Ovary (tissue), 9 donors: ENCODE data around the gene LRMDA. TPM values are rescaled to one million over a fixed set of nuclear protein-coding genes. Genes with fewer than 3 reads are reported as not detected.

Experiments
- DNase-seq, 5 donors: peaks; one replicate each; pipeline ENCODE4 v3.0.0-alpha.2; 2019 to 2020
- H3K27ac ChIP-seq, 2 donors: fragments of 200-600 bp; one replicate each; pipeline versions ENCODE4 v1.5.1 to v1.8.0; 2019 to 2022
- H3K27me3 ChIP-seq: fragments of 200-600 bp; one replicate; pipeline ENCODE4 v1.8.0; 2022
- H3K36me3 ChIP-seq: fragments of 200-600 bp; sonication (generic); one replicate; pipeline ENCODE4 v1.5.1; 2019
- H3K4me1 ChIP-seq: one replicate; pipeline ENCODE4 v1.8.1; 2013; ENCODE audit warnings: mild to moderate bottlenecking, moderate library complexity; ENCODE audit not compliant: insufficient read depth
- H3K4me3 ChIP-seq: fragments of 200-600 bp; sonication (generic); one replicate; pipeline ENCODE4 v1.5.1; 2017
- H3K9me3 ChIP-seq, 2 donors: fragments of 200-600 bp in 1 of 2; sonication (generic) in 1 of 2; one replicate each; pipeline versions ENCODE4 v1.5.1 to v1.8.1; 2013 to 2019; ENCODE audit warnings: mild to moderate bottlenecking in 1 of 2, moderate library complexity in 1 of 2
- CTCF ChIP-seq, 3 donors: fragments of 450-650 bp in 2 of 3; fragments of 200-600 bp in 1 of 3; IDR thresholded peaks; one replicate each; pipeline versions ENCODE4 v1.5.1 to v1.8.0; 2016 to 2022; ENCODE audit warnings: antibody characterized with exemption in 3 of 3, mild to moderate bottlenecking in 1 of 3
- EP300 ChIP-seq: sonication (generic); formaldehyde crosslinking; IDR thresholded peaks from one replicate; pipeline ENCODE4 v1.6.1; 2017; ENCODE audit warnings: antibody characterized with exemption
- POLR2A ChIP-seq: fragments of 450-650 bp; IDR thresholded peaks from one replicate; pipeline ENCODE4 v1.6.1; 2017; ENCODE audit warnings: antibody characterized with exemption, mild to moderate bottlenecking, moderate library complexity
- WGBS, 3 donors: extraction: QIAGEN DNeasy Blood & Tissue Kit in 1 of 3; methylation state at CpG; one replicate each; pipeline versions ENCODE4 v1.1.5 to v1.1.7; 2013 to 2017; 5-methylcytosine and 5-hydroxymethylcytosine counted together
- intact Hi-C, 4 donors: fragments of 100-400 bp; cut with DNase I; formaldehyde crosslinking; loops; one replicate each; pipeline versions ENCODE4 v1.11.0 to v1.15.1; 2022 to 2023
- polyA plus RNA-seq, 2 donors: library from polyadenylated mRNA; stranded (reverse); fragments of 200-250 nt in 1 of 2; fragments of 350-450 nt in 1 of 2; fragmentation: Illumina TruSeq in 1 of 2; extraction: RNeasy Lipid Tissue Mini Kit (QIAGEN cat#74804) in 1 of 2; gene quantifications; one replicate each; pipeline ENCODE4 v1.2.3, GENCODE V29; 2013 to 2014
- total RNA-seq, 7 donors: library from RNA; depleted of rRNA in 2 of 7; stranded (reverse); fragments of >200 nt in 2 of 7; fragmentation: NEBNext Ultra II Directional in 3 of 7; extraction: Animal tissue kit (Norgen Biotek cat#: 25700) in 3 of 7; gene quantifications; one replicate each; pipeline versions ENCODE4 v1.1.0 to v1.2.4, GENCODE V29; 2016 to 2023
- donor health status: DM: no; HTN: no; CAD: no; lungs with moderate emphysema.
- donor health status: DM: no; HTN: no; CAD: no.
- donor health status: Bipolar disorder and iron deficiency.
- donor health status: DM: yes; HTN: yes; CAD: no.
- donor health status: DM: no; HTN: no; CAD: no.
- donor health status: DM: yes; HTN: yes; CAD: no.

The LRMDA gene
- total and polyA plus RNA-seq, 9 donors, result 14.8 to 30.7 (median 22.9) TPM

- Histone ChIP-seq H3K4me1 (peaks cover 16% of the 10 kb centered on the region), H3K27me3 (no peaks in the 10 kb centered on the region), H3K27ac (no peak overlapping the region), H3K9me3 (no peaks in the 10 kb centered on the region), H3K4me3 (no peak overlapping the region), H3K36me3 (no peaks in the 10 kb centered on the region)
- 91 to 94% (median 93%) methylated on average over 4 of the region's 4 CpGs for WGBS, 3 donors
- DNase-seq, result no peak
- TF ChIP-seq EP300 (no peak), POLR2A (no peak), CTCF (IDR thresholded peaks at IDR 0.05) (no peak)
- intact Hi-C loops, result loop anchor here in 1 of 4 donors (5.0 to 10.0 kb wide), 2 partner anchors 157 to 681 kb away; no protein-coding TSS in a partner anchor
These were observed 656.6 kb downstream of the LRMDA start for GRCh38 chr10:76088008-76088407.

- Histone ChIP-seq H3K36me3 (no peaks in the 10 kb centered on the region), H3K9me3 (no peaks in the 10 kb centered on the region), H3K4me3 (no peak overlapping the region), H3K27ac (no peak overlapping the region), H3K27me3 (no peaks in the 10 kb centered on the region), H3K4me1 (peaks cover 14% of the 10 kb centered on the region)
- intact Hi-C loops, result loop anchor here in 1 of 4 donors (5.0 to 10.0 kb wide), 2 partner anchors 156 to 682 kb away; no protein-coding TSS in a partner anchor
- 96% methylated on average over 3 of the region's 3 CpGs for WGBS, 3 donors
- TF ChIP-seq EP300 (no peak), POLR2A (no peak)
- DNase-seq, result no peak
These were observed 657.6 kb downstream of the LRMDA start for GRCh38 chr10:76088980-76089379.

GRCh38 chr10:76089556-76090180 lies 658.2 kb downstream of the LRMDA start:
- 88 to 91% (median 90%) methylated on average over 12 of the region's 12 CpGs for WGBS, 3 donors
- no peaks in the 10 kb centered on the region for H3K9me3 ChIP-seq
- DNase-seq, result no peak
- intact Hi-C loops, result loop anchor here in 1 of 4 donors (5.0 to 10.0 kb wide), 2 partner anchors 155 to 682 kb away; no protein-coding TSS in a partner anchor
- peaks cover 14% of the 10 kb centered on the region for H3K4me1 ChIP-seq
- H3K4me3 ChIP-seq, result no peak overlapping the region
- H3K36me3 ChIP-seq, result no peaks in the 10 kb centered on the region
- H3K27me3 ChIP-seq, result no peaks in the 10 kb centered on the region
- no peak for TF ChIP-seq EP300
- TF ChIP-seq CTCF (IDR thresholded peaks at IDR 0.05), result no peak
- no peak for TF ChIP-seq POLR2A
- no peak overlapping the region for H3K27ac ChIP-seq

GRCh38 chr10:76091926-76092325 lies 660.5 kb downstream of the LRMDA start:
- Histone ChIP-seq H3K36me3 (no peaks in the 10 kb centered on the region), H3K4me1 (peaks cover 2% of the 10 kb centered on the region), H3K4me3 (no peak overlapping the region), H3K27me3 (no peaks in the 10 kb centered on the region), H3K9me3 (no peaks in the 10 kb centered on the region), H3K27ac (no peak overlapping the region)
- 92 to 100% (median 100%) methylated on average over 1 of the region's 1 CpG for WGBS, 3 donors
- intact Hi-C loops, result no loop called here
- no peak for DNase-seq
- TF ChIP-seq POLR2A (no peak), EP300 (no peak), CTCF (IDR thresholded peaks at IDR 0.05) (no peak)

GRCh38 chr10:76106611-76107010 lies 675.2 kb downstream of the LRMDA start:
- DNase-seq, result no peak
- no peaks in the 10 kb centered on the region for H3K9me3 ChIP-seq
- H3K4me3 ChIP-seq, result no peak overlapping the region
- no peaks in the 10 kb centered on the region for H3K36me3 ChIP-seq
- WGBS, 3 donors, result 96 to 97% (median 96%) methylated on average over 6 of the region's 6 CpGs
- H3K27me3 ChIP-seq, result no peaks in the 10 kb centered on the region
- H3K4me1 ChIP-seq, result peaks cover 2% of the 10 kb centered on the region
- intact Hi-C loops, result no loop called here
- no peak for TF ChIP-seq EP300
- TF ChIP-seq POLR2A, result no peak
- TF ChIP-seq CTCF (IDR thresholded peaks at IDR 0.05), result no peak
- H3K27ac ChIP-seq, result no peak overlapping the region
